ENCODE data around the gene PIEZO1.

The PIEZO1 gene

DNA sequence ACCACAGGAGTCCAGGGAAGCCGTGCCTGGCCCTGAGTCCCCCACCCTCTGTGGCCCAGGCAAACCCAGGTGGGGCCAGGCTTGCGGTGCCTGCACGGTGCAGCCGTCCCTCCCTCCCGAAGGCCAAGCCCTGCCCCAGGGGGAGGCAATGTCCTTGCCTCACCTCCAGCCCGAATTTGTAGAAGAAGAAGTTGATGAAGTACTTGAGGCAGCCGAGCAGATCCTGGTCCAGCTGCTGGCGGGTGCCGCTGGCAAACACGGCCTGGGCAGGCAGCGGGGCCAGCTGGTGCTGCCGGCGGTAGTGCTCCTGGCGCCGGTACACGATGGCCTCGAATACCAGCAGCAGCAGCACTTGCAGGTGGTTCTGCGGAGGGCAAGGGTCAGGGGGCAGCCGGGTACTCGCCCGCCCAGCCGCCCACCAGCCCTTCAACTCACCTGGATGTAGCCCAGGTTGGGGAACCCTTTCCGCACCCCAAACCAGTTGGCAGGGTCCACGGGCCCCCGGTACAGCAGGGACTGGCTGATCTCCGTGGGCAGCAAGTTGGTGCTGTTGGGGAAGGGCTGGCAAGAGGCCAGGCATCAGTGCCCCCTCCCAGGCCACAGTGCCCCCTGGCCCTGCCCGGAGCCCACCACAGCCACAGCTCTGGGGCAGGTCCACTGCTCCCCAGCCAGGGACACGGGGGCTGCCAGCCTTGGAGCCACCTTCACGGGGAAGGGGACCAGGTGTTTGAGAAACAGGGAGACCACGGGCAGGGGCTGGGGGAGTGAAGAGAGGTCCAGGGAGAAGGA, 52.7 kb downstream of the PIEZO1 start:
- DNase-seq: no peak

DNA sequence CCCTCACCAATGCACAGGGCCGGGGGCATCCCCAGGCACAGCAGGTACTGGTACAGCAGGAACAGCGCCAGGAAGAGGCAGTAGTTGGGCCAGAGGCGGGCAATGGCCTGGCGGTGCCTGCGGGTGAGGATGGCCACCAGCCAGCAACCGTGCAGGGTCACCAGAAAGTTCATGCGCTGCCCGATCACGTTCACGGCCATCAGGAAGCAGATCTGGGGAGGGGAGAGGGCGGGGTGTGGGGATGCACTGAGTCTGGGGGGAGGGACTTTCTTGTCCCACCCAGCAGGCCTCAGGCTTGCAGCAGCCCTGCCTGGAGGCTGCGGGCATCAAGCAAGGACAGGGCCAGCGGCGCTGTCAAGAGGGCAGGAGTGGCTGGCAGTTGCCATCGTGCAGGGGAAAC, 53.3 kb downstream of the PIEZO1 start:
- no peak for DNase-seq

DNA sequence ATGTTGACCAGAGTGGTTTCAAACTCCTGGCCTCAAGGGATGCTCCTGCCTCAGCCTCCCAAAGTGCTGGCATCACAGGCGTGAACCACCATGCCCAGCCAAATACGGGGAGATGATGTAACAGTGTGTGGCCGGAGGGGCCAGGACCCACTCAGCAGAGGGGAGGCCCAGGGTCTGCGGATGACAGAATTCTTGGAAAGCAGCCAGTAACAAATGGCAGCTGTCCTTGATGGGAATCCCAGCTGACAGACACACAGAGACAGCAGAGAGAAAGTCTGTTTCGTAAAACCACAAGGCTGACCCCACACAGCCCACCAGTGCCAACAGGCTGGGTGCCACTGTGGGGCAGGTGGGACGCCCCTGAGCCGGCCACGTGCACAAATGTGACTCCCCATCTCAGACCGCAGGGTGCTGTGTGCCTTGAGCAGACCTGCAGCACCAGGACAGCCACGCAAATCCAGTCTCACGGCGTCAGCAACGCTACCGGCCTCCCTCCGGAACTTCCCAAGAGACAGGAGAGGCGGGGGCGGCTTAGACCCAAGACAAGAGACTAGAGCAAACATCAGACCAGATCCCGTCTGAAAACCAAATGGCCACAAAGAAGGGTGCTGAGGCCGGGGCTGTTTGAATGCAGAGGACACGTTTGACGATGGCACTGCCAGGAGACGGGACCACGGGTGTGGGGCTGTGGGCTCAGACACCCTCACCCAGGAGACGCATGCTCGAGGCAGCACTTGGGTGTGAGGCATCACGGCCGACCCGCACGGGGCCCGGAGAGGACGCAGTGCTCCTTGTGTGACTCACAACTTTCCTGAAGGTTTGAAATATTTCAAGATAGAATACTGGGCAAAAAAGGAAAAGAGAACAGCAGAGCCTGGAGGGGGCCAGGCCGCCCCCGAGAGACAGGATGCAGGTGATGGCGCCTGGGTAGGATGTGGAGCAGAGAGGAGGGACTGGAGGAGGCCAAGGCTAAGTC, 54.1 kb downstream of the PIEZO1 start:
- no peak for DNase-seq

DNA sequence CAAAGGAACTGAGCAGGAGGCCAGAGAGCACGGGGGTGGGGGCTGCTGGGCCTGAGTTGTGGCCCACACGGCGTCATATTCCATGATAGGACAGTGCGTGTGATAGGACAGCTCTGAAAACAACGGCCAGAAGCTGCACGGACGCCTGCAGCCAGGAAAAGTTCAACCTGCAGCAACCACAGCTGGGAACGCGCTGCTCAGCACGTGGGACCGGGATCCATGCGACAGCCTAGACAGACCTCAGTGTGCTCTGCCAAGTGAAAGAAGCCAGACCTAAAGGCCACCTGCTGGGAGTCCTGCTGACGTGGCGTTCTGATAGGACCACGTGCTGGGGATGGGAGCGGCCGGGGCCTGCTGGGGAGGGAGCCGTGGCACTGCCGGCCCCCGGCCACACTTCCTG, 57.1 kb downstream of the PIEZO1 start:
- no peak for DNase-seq

DNA sequence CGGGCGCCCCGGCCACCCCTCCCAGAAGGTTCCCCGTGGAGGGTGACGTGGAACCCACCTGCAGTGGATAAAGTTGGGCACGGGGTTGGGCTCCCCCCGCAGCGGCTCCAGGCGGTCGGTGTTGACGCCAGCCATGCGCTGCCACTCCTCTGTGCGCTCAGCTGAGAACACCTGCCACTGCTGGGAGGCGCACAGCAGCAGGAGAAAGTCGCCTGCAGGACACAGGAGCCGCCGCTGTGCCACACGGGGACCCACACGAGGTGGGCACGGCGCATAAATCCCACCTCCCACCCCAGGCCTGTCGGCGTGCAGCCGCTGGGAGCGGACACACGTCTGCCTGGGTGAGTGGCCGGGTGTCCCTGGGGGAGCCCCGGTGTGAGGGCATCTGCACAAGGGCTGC, 58.0 kb downstream of the PIEZO1 start:
- DNase-seq: no peak

DNA sequence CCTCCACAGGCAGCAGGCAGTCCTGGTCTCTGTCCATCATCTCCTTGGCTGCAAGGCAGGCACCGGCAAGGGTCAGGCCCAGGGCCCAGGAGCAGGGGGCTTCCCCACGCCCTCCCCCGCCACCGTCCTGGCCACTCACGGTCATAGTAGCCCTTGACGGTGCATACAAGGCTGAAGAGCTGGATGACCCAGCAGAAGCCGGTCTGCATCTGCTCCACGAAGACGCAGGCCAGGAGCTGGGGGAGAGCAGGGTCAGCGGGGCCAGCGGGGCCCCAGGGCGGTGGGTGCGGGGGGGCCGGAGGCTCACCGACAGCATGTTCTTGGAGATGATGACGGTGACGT, 58.6 kb downstream of the PIEZO1 start:
- no peak for DNase-seq

DNA sequence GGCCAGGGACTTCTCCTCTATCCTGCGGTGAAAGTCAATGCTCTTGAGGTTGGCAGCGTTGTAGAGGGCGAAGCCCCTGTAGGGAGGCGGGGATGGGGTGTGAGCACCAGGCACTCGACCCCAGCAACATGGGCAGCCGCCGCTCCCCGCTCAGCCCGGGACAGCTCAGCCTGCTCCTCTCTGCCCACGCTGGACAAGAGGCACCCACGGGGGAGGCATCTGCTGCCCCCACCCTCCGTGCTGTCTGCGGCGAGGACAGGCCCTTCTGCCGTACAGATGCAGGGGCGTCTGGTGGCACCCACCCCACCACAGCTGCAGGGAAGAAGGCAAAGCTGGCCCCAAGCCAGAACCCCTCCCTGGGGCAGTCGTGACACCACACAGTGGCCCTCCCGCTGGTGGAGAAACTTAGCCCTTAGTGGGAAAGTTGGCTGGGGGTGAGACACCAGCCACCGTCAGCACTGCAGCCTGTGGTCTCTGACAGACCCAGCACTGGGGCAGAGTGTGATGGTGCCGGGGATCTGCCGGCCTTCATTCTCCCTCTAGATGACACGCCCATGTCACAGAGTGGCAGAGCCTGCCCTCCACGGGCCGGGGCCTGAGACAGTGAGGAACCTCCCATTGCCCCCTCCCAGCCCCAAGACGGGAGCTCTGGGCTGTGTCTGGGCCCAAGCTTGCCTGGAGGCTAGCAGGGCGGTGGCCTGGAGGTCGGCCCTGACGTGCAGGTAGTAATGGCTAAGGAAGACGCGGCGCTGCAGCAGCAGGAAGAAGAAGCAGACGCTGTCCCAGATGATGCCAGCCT, 59.2 kb downstream of the PIEZO1 start:
- DNase-seq: no peak

DNA sequence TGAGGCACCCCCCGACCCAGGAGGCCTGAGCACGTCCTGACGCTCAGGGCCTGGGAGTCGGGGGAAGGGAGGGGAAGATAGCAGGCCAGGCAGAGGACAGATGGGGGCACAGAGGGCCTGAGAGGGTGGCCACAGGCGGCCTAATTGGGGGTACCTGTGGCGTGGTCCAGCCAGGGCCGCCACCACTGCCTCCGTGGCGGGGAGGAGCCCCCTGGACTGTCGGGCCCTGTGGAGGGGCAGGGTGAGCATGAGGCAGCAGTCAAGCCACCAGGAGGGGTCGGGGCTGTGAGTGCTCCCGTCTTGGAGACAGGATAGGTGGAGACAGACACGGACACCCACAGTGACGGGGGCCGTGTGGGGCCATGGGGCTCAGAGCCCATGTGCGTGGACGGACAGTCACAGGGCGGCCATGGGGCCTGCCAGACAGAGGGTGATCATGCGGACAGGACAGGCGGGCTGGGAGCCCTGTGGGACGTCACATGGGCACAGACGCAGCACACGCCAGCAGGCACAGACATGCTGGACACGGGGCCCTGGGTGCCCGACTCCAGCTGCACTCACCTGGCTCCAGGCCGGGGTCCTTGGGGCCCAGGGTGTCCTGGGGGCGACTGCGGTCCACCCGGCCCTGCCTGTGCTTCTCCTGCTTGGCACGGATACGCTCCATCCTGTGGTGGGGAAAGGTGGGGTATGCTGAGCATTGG, 60.0 kb downstream of the PIEZO1 start:
- DNase-seq: no peak

DNA sequence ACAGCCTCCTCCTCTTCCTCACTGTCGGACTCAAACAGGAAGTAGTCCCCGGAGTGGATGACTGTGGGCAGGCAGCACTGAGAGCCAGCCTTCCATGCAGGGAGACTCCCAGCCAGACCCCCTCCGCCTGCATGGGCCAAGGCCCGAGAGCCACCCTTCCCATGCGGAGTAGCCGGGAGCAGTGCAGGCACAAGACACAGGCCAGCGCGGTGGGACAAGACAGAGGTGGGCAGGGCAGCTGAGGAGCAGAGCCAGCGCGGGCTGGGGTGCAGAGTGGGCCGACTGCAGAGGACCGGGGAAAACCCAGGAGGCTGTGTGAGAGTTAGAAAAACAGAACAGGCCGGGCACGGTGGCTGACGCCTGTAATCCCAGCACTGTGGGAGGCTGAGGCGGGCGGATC, 61.1 kb downstream of the PIEZO1 start:
- no peak for DNase-seq

DNA sequence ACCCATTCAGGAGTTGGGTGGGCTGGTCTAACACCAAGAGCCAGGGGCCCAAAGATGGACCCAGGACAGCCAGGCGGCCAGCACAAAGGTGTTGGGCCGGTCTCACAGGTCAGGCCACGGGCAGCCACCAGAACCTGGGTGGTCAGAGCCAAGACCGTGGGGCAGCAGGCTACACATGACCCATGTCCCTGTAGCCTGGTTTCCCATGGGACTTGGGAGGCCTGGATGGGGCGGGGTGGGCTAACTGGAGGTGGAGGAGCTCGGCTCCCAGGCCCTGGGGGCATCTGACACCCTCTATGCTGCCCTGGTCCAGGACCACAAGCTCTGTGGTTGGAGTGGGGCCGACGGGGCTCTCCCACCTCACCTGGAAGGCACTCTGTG, 61.5 kb downstream of the PIEZO1 start:
- DNase-seq: no peak

DNA sequence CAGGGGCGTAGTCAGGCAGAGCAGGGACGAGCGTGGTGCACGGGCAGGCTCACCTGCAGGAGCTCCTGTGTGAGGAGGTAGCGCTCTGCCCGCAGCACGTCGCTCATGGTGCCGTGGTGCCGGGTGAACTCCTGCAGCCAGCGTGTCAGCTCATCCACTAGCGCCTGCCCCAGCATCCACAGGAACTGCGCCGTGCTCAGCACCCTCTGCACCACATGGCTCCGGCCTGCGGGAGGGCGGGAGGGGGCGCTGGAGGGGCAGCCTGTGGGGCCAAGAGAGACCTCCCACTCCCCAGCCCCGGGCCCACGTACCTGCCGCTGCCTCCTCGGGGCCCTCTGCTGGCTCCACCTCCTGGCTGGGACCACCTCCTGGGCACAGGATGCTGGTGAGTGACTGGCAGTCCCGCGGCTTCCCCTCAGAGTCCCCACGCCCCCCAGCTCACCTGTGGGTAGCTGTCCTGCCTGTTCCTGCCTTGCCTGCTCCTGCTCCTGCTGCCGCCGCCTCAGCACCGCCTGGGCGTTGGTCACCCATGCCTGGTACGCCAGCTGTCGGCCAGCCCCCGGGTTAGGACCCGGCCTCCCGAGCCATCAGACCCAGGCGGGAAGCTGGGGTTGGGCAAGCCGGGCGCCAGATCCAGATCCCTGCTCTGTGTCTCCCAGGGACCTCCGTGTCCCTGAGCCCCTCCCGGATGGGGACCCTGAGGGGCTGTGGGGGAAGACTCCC, 62.1 kb downstream of the PIEZO1 start:
- no peak for DNase-seq

DNA sequence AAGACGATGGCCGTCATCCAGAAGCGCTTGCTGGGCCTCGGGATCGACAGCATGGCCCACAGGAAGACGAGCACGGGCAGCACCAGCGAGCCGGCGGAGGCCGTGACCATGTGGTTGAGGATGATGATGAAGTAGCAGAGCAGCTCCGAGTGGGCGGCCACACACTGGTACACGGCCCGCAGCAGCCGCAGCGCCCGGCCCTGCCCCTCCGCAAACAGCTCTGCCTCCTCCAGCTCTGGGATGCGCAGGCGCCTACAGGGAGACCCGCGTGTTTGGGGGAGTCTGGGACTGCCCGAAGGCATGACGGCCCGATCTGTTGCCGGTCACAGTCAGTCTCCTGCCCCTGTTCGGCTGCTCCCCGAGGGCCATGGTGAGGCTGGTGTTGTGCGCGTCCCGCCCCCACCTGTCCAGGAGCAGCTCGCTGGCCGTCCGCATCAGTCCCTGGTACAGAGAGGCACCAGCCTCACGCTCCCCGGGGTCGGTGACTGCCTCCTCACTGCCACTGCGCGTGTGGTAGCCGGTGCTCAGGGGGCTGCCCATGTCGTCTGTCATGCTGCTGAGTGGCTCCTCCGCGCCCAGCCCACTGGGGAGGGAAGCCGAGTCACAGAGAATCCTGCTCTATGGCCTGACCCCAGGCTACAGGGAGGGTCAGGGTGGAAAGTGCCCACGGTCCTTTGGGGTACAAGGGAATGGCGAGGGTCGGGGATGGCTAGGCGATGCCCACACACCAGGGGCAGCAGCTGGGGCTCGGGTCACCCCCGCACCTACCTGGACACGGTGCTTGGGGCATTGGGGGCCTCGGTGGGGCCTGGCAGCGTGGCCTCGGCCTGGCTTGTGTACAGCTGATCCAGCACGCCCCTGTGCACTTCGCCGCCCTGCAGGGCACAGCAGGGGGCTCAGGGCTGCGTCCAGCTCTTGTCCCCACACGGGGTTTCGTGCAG, 62.9 kb downstream of the PIEZO1 start:
- no peak for DNase-seq

DNA sequence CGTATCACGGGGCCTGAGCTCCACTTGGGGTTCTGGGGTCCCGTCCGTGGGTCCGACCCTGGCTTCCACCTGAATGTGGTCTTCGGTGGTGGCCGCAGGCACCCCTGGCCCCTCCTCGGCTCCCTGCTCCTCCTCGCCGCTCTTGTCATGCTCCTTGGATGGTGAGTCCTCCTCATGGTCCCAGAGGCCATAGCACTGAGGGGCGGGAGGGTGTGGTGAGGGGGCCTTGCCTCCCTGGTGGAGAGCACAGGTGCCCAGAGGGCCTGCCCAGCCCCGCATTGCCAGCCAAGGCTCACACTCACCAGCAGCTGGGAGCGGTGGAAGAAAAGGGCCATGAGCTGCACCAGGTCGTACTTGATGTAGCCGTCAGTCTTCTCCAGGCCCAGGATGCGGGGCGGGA, 63.8 kb downstream of the PIEZO1 start:
- DNase-seq: no peak

DNA sequence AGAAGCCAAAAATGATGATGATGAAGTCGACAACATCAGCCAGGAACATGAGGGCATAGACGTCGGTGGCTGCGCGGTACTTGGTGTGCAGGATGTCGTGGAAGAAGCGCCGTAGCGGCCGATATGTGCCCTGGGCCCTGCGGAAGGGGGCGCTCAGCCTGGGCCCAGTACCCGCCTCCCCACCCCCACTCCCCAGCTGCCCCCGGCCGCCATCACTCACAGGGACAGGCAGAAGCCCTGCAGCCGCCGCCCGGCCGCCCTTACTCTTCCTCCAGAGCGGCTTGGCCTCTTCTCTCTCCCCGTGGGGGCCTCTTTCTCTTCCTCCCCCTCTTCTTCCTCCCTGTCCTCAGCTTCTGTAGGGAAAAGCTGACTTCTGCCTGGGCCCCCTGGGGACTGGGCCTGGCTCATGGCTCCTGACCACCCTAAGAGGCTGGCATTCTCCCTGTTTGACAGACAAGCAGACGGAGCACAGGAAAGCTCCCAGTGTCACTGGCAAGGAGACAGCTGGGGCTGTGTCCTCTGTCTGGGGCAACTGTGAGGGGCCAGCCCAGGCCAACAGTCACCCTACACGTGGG, 64.5 kb downstream of the PIEZO1 start:
- no peak for DNase-seq

DNA sequence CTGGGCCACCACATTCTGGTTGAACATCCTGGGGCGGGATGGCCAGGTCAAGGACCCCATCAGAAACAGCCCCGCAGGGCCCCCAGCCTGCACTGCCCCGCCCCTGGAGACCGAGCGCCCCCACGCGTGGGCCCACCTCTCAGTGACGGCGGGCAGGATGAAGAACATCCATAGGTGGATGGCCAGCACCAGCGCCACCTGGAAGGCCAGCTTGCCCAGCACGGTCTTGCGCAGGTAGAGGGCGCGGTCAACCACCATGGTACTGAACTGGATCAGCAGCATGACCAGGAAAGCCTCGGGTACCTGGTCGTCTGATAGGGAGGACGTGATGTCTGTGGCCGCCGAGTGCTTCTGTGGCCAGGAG, 65.1 kb downstream of the PIEZO1 start:
- DNase-seq: no peak

DNA sequence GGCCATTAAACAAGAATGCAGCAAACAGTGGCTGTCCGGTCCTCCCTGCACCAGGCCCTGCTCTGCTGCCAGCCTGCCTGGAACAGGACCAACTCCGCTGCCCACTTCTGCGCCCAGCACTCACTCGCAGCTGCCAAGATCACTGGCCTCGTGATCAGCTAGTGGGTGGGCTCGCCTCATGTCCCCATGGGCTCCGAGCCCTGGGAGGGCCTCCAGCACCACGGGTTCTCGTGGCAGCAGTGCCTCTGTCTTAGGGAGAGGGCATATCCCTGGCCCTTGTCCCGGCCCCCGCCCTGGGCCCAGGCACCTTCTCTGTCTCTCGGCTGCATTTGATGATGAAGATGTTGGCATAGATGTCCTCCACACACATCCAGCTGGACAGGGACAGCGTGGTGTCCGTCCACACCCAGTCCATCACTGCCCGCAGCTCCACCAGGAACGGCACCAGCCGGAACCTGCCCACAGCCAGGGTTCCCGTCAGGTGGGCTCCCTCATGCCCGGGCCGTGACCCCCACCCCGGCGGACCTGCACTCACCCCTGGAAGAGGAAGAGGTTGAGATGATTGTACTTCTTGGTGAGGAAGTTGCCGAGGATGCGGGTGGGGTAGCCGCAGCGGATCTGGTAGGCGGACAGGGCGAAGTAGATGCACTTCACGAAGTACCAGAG, 65.6 kb downstream of the PIEZO1 start:
- DNase-seq: no peak

DNA sequence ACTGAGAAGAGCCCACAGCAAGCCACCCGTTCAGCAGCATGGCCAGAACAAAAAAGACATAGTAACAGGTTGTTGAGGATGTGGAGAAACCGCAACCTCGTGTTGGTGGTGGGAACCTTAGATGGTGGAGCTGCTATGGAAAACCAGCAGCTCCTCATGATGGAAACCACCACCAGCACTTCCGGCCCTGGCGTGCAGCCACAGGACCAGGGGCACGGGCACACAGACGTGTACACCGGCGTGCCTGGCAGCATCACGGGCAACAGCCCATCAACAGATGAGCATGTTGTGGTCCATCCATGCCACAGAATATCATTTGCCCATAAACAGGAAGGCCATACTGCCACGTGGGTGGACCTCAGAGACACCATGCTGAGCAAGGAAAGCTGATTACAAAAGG, 66.8 kb downstream of the PIEZO1 start:
- DNase-seq: no peak

DNA sequence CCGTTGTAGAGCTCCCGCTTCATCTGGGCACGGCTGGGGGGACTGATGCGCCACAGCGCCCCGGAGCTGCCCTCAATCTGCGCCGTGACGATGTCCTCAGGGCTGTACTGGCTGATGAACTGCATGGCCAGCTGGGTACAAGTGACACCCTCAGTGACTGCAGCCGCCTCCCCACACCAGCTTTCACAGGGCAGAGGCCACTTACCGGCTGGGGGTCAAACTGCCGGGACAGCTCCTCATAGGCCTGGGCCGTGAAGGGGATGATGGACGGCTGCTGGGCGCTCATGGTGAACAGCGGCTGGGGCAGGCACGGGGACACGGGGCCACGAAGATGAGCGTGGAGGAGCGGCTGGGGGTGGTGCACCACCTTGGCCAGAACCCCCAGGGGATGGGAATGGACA, 68.4 kb downstream of the PIEZO1 start:
- DNase-seq: no peak

DNA sequence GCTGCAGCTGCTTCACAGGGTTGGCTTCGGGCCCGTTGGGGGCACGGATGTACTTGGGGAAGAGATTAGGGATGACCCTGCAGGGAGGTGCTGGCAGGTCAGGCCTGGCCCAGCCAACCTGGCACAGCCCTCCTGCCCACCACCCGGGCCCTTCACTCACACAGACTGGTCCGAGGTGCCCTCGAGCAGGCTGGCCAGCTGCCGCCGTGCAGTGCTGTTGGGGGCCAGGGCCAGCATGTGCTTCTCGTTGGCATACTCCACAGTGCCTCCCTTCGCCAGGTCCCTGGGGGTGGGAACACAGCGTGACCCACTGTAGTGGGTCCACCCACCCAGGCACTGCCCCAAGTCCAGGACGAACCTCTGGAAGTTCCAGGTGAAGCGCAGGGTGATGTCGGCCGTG, 68.8 kb downstream of the PIEZO1 start:
- no peak for DNase-seq
